GM19023 (cell line): ENCODE results near the gene RNU5B-1.
"Not testable (repeated sequence)": the region's sequence is repeated elsewhere in the genome, so short reads cannot be mapped to it uniquely, and the experiment has no call there.

Experiments used
- ATAC-seq: cut with Tn5 transposase; IDR thresholded peaks from one replicate; pipeline ENCODE4 v1.9.1; 2021; ENCODE audit warnings: mild to moderate bottlenecking, moderate library complexity; ENCODE audit not compliant: unreplicated experiment

The RNU5B-1 gene

DNA sequence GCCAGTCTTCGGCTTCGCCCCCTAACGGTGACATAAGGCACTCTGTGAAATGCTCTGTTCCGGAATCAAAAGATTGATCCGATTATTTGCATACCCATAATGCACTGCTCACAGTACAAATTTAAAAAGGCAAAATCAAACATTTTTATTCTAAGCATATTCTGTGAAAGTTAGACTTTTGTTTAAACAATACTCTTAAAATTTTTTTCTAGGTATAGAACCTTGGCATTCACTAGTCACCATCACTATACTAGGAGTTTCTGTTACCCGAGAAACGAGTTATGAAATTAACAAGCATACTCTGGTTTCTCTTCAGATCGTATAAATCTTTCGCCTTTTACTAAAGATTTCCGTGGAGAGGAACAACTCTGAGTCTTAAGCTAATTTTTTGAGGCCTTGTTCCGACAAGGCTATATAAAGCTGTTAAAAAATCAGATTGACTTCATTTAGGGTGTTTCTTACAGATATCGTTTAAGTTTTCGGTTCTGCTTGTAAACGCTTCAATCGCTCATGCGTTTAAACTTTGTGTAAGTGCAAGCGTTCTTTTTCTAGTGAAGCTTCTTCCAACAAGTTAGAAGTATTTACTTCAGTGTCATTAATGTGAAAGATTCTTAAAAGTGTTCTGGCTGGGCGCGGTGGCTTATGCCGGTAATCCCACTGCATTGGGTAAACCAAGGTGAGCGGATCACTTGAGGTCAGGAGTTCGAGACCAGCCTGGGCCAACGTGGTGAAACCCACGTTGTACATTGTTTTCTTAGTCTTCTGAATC, at the start of gene RNU5B-1:
TSS of gene RNU5B-1 (plus strand) at position 297 of the 769 bp plus-strand sequence.
- peak; percentile 52 for ATAC-seq

DNA sequence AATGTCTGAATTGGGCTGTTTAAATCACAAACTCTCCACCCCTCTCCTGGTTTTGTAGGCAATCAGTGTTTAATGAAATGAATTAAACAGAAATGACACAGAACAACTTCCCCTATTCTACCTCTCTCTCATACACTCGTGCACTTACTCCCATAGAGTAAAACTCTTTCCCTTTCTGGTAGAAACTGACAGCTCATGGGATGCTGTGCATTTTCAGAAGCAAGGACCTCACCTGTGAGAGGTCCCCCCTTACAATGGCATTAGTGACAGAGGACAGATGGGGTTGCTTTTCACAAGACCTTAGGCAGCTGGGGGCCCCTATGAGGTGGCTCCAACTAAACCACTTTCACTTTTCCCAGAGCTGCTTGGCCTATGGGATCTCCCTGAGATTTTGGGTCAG, 49.7 kb upstream of the RNU5B-1 start:
- ATAC-seq, result no peak

DNA sequence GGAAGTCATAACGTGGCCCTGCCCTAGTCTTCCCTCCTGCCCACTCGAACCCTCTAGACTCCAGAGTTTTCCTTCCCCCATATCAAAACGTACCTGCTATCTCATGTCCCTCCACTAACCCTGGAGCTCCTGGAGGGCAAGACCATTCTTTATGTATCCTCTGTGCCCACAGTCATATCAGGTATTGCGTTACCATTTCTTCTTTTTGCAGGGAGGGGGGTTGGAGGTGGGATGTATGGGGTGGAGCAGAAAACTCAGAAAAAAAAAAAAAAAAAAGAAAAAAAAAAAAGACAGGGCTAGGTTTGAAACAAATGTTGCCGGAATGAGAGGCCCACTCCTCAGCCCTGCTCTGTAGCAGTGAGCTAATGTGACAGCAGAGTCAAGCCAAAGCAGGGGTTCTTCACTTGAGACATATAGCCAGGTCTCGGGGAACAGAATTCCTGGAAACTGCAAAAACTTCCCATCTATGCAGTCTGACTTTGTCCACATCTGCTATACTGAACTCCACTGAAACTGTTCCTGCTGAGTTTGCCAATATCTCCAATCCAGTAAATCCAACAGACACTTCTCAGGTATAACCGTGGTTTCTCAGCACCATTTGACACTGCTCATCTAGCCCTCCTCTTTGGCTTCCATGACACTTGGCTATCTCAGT, 48.9 kb upstream of the RNU5B-1 start:
- no peak for ATAC-seq

DNA sequence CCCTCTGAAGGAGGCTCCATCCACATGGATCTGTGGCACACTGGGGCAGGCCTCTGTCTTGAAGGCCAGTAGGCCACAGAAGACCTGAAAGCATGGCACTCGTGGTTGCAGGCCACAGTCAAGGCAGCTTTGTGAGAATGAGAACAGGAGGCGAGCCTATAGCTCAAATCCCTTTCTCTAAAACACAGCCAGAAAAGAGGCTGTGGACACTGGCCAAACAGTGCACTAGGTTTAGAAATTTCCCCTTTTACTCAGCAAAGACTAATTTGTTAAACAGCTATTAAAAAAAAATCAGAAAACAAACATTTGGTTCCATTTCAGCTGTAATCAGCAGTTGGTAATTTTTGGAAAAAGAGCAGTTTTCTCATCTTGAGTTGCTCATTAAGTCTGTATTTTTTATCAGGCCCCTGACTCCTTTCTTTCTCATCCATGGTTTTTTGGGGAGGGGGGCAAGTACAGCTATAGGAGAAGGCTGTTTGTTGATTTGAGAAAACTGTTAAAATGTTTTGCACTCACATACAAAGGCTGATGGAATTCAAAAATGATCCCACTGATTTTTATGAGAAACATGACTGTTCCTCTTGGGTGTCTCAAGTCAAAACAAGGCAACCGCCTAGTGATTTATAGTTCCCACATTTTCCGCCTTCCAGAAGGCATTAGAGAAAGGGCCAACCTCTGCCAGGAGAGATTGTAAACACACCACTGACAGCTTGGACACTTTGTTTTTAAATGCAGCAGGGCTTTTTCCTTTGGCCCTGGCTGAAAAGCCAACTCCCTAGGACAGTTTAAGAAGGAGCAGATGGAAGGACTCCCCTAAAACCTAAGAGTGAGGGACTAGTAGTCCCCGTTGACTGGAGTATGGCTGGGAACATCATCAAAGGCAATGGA, 45.9 kb upstream of the RNU5B-1 start:
- no peak for ATAC-seq

DNA sequence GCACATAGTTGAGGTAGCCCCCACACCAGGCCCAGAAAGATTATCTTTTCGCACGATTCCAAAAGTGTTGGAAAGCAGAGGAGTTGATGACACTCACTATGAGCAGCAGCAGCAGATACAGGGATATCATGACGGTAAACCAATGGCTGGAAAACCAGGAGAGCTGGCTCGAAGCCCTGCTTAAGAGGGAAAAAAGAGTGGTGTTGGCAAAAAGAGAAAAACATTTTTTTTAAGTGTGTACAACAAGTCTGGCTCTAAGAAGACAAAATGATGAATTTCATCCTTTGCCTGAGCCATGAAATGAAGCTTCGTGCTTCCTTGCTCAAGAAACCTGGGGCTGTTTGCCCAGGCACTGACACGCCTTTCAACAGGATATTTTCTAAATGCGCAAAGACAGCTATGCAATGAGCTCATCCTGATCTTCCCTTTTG, 45.1 kb upstream of the RNU5B-1 start:
- no peak for ATAC-seq

DNA sequence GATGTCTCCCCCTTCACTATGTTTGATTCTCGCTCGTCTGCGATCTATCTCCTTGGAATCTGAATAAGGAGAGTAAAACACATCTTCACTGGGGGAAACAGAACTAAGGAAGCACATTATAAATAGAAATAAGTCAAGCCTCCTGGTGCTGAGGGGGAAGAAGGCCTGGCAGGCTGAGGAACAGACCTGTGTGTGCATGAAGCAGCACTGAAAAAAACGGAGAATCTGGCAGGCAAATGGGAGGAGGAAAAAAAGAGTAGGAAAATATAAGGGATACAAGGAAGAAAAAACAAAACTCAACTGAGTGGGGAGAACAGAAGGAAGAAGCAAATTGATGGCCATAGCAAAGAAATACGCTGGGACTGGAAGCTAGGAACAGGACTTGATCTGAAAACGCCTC, 43.5 kb upstream of the RNU5B-1 start:
- ATAC-seq, result no peak

DNA sequence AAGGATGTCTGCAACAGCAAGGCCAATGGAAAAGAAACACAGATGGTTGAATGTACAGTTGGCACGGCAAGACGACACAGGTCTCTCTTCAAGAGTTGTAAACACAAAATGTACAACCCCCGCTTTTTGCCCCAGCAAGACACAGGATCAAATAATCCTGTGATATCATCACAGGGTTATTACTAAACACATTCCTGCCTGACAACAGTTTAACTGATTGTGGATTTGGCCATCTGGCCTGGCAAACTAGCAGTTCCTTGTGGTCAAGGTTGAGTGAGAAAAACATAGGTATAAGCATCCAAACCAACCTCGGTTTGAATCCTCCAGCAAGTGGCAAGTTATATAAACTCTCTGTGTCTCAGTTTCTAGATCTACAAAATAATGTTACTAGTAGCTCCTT, 41.2 kb upstream of the RNU5B-1 start:
- no peak for ATAC-seq

DNA sequence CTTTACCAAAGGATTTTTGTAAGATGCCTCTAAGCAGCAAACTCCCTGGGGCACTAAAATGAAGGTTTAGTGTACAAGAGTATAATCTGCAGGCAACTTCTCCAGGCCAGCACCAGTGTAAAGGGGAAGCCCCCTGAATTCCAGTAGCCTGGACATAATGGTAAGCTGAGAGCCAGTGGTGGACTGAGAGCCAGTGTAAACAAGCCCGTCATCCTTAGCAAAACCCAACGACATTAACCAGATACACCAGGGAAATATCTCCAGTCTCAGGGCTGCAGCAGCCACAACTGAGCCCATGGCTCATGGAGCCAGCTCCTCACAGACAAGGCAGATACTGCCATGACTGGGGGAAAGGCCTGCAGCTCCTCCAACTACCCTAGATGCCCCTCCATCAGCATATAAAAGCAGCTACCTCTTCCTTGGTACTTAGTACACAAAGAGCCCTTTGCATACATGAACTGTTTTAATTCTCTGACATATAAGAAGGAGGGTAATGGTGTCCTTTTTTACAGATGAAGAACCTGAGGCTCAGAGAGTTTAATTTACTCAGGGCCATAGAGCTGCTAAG, 39.5 kb upstream of the RNU5B-1 start:
- no peak for ATAC-seq

DNA sequence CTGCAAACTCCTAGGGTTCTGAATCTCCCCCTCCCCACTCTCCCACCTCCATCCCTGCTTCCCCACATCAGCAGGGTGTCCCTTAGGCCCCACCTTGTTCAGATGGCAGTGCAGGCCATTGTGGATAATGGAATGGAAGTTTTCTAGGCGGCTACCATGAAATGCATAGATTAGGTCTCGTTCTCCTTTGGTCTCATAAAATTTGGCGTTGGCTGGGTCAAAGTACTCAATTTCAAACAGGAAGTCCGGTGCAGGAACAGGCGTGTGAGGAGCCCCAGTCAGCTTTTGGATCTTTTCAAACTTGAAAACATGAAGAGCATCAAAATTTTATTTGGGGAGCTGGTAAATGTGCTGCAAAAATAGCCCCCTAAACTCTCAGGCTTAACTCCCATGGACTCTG, 38.0 kb upstream of the RNU5B-1 start:
- no peak for ATAC-seq

DNA sequence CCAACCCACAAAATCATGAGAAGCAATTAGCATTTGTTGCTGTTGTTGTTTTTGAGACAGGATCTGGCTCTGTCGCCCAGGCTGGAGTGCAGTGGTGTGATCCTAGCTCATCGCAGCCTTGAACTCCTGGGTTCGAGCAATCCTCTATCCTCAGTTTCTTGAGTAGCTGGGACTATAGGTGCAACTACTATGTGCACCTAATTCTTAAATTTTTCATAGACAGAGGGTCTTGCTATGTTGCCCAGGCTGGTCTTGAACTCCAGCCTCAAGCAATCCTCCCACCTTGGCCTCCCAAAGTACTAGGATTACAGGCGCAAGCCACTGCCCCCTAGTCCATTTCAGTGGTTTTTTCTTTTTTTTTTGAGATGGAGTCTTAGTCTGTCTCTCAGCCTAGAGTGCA, 36.1 kb upstream of the RNU5B-1 start:
- ATAC-seq, result no peak

DNA sequence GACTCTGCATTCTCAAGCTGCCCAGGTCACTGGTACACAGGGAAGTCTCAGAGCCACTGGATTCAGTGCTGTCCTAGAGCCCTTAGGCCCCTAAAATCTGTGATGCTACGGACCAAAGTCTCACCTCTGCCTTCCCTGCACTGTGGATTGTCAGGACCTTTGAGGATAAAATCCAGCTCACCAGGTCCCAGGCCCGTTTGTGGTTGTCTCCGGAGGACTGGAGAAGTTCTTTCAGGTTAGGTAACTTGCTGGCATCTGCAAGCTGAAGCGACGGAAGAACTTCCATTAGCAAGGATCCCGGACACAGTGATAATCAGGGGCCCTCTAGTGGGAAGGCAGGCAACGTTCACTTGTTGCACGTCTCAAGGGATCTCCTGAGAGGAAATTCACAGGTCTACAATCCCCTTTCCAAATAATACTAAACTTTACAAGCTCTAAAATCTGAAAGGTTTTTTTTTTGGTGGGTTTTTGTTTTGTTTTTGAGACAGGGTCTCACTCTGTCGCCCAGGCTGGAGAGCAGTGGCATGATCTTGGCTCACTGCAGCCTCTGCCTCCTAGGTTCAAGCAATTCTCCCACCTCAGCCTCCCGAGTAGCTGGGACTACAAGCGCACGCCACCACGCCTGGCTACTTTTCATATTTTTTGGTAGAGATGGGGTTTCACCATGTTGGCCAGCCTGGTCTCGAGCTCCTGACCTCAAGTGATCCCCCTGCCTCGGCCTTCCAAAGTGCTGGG, 33.5 kb upstream of the RNU5B-1 start:
- not testable (repeated sequence) for ATAC-seq

DNA sequence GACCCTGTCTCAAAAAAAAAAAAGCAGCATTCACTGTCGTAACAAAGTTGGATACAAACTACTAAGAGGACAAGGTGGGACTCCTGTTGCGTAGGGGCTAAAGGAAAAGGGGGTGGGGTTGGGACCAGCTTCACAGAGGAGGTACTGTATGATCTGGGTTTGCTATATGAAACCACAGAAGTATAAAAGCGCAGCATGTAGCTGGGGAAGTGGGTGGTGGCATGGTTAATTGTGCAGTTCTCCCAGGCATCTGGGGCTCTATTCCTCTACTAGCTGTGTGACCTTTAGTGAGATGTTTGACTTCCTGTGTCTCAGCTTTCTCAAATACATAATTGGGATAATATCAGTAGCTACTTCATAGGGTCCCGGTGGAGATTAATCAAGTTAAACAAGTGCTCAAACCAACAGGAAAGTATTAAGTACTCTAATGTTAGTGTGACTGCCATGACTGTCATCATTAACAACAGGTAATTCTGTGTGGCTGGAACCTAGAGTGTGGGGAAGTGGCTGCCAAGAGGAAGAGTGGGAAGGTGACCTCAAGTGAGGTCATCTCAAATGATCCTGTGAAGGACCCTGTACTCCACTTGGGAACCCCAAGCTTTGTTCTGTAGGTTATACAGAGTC, 29.3 kb upstream of the RNU5B-1 start:
- ATAC-seq, result no peak

DNA sequence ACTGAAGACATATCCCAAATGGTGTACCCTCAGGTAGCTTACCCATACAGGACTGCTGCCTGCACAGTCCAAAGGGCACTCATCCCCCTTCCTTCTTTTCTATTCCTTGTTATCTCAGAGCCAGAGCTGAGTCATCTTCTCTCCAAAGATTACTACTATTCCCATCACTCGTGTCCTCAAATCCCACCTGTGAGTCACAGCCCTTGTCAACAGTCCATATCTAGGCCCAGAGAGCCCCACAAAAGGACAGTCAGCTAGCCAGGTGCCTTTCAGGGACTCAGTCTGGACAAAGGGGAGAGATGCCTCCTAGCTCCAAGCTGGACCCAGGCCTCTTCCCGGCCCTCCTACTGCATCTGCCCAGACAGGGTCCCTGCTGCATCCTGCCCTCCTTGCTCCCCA, 28.8 kb upstream of the RNU5B-1 start:
- ATAC-seq, result no peak

DNA sequence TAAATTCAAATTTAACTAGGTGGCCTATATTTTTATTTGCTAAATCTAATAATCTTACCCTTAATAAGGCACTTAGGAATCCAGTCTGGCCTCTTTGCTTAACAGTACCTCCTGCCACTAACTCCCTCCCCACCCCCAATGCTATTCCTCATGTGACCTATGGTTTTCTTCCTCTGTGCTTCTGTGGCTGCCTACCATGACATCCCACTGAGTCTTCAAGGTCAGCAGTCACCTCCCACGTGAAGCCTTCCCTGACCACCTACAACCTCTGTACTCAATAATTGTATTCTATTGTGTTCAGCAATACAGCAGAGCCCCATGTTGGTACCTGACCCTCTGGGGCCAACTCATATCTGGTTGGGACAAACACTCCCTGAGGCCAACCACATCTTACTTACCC, 27.5 kb upstream of the RNU5B-1 start:
- ATAC-seq, result no peak

DNA sequence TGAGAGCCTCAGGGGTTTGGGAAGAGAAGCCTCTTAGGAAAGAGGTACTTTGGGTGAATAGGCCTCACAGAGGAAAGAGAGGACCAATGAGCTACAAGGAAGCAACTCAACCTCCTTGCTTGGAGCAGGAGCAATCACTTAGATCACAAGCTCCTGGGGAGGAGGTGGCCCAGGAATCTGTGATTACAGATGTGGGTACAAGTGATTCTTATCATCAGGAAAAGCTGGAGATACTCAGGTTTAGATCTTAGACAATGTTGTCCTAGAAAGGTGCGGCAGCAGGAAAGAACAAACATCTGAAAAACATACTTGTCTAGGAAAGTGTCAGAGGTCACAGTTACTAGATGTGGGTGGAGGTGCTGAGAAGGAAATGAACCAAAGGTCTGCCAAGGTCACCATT, 26.0 kb upstream of the RNU5B-1 start:
- no peak for ATAC-seq

DNA sequence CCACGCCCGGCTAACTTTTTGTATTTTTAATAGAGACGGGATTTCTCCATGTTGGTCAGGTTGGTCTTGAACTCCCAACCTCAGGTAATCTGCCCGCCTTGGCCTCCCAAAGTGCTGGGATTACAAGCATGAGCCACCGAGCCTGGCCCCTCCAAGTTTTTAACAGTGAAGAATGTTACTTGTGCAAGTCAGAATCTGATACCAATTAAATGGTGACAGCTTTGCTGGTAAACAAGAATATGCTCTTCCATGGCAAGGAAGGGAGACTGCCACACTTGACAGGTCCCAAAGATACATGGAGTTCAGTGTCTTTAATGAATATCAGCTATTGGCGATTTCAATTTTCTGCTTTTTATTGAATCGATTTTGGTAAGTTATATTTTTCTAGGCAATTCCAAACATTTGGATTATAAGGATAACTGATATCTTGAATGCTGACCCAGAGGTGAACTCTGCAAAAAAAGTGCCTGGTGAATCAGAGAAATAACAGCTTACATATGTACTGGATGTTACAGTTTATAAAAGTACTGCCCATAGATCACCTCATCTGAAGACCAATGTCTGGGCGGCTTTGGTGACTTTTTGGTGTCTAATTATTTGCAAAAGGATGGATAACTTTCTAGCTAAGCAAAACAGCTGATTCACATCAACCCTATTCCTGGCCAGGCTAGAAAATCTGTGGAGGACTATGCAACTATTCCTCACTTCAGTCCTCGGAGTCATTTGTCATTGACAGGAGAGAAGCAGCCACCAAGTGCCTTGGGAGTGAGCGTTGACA, 19.0 kb upstream of the RNU5B-1 start:
- no peak for ATAC-seq

DNA sequence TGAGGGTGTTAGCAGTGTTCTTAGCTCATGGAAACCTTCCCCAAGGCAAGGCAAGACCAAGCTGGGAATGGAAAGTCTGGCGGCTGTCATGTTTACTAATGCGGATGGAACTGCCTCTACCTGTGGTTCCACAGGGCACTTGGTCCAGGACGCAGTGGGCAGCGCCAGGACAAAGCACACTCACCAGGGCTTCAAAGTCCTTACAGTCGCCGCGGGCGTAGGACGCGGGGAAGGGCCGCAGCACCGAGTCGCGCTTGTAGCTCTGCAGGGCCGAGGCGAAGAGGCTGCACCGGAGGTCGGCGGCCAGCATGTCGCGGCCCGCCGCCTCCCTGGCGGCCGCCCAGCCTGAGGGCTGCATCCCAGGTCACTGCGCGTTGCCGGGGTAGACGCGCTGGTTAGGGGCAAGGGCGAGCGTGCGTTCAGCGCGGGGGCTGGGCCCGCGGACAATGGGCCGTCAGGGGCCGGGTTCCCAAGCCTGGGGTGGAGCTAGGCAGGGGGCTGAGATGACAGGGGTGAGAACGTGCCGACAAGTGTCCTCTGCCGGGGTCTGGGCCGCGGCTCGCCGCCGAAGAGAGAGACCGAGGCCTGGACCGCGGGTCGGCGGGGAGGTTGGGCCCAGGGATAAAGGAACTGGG, 18.3 kb upstream of the RNU5B-1 start:
- peak; percentile 35 for ATAC-seq

DNA sequence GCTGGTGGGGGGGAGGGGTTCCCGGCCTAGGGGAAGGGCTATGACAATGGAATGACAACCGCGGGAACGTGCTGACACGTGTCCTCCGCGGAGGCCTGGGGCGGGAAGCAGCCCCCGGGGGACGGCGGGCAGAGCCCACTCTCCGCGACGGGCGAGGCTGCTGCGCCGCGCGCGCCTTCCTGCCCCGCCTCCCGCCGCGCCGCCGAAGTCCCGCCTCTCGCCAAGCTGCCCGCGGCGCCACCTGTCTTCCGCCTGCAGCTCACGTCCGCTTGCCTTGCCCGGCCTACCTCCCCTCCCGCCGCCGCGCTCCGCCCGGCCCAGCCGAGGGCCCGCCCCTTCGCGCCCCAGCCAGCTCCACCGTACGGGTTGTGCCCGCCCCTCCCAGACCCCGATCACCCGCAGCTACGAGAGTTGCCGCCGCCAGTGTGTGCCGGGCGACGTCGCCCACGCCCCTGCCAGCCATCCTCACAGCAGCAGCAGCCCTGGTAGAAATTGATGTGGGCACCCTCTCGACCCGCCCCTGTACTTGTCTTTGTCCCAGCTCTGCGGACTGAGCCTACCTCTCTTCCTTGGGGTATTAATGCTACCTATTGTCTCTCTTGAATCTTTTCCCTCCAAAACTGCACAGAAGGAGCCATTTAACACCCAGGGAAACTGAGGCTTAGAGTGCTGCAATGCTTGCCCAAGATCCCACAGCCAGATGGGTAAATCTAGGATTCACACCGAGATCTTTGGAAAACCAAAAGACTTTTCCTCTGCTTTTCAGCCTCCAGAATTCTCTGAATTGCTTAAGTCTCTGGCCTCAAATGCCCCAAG, 17.6 kb upstream of the RNU5B-1 start, which contains the start of gene PARP16:
TSS of gene PARP16 (minus strand) at position 180 of the 816 bp plus-strand sequence. CDS start 457 bp downstream, outside the sequence.
- ATAC-seq, result peak; percentile 96
